Lower leg skin (tissue), 4 donors: ENCODE measurements around the gene RPS27L. TPM values are rescaled to one million over a fixed set of nuclear protein-coding genes. Genes with fewer than 3 reads are reported as not detected.

Experiments used
- DNase-seq, 2 donors: peaks; one replicate each; pipeline ENCODE4 v3.0.0-alpha.2; 2019; ENCODE audit warnings: low spot score in 2 of 2
- H3K4me3 ChIP-seq: fragments of 200-600 bp; sonication (generic); 2 replicates; pipeline ENCODE4 v1.5.1; 2017; ENCODE audit warnings: mild to moderate bottlenecking, low read depth; ENCODE audit not compliant: poor library complexity, severe bottlenecking
- CTCF ChIP-seq, 3 donors: fragments of 450-650 bp; IDR thresholded peaks; one replicate each; pipeline ENCODE4 v1.5.1; 2016; ENCODE audit warnings: antibody characterized with exemption in 3 of 3, mild to moderate bottlenecking in 3 of 3, moderate library complexity in 2 of 3
- POLR2A ChIP-seq, 2 donors: fragments of 450-650 bp; IDR thresholded peaks; one replicate each; pipeline ENCODE4 v1.6.1; 2016 to 2017; ENCODE audit warnings: antibody characterized with exemption in 2 of 2, mild to moderate bottlenecking in 1 of 2, moderate library complexity in 1 of 2
- WGBS, 2 donors: methylation state at CpG; one replicate each; pipeline ENCODE4 v1.1.5; 2018; 5-methylcytosine and 5-hydroxymethylcytosine counted together
- intact Hi-C: fragments of 100-400 bp; cut with DNase I; formaldehyde crosslinking; loops from one replicate; pipeline ENCODE4 v1.15.0; 2023; ENCODE audit warnings: low total_unique reads
- total RNA-seq, 4 donors: library from RNA; depleted of rRNA; stranded (reverse); fragments of >200 nt; gene quantifications; one replicate each; pipeline ENCODE4 v1.1.0, GENCODE V29; 2016

RPS27L gene
- total RNA-seq, 4 donors from 2014 or later: 39.6 to 64.9 (median 55.8) TPM

GRCh38 chr15:63188926-63189871 lies 31.9 kb upstream of the RPS27L start, which contains the start of gene RAB8B:
Gene RAB8B (plus strand): TSS chr15:63189606. CDS start chr15:63189625, 19 bp downstream.
- DNase-seq: peak; percentile 98 to 100
- intact Hi-C loops: no loop called here
- TF ChIP-seq POLR2A (IDR thresholded peaks at IDR 0.05) (peak in 1 of 2 donors; percentile 75), CTCF (IDR thresholded peaks at IDR 0.05) (no peak)
- H3K4me3 ChIP-seq: peak within 1 kb of the TSS; percentile 100
- WGBS, 2 donors: 1% methylated on average over 44 to 70 of the region's 77 CpGs

GRCh38 chr15:63188247-63188925 lies 31.1 kb upstream of the RPS27L start:
- intact Hi-C loops: no loop called here
- DNase-seq: no peak

GRCh38 chr15:63187589-63188226 lies 30.4 kb upstream of the RPS27L start:
- TF ChIP-seq POLR2A (IDR thresholded peaks at IDR 0.05) (no peak), CTCF (IDR thresholded peaks at IDR 0.05) (no peak)
- H3K4me3 ChIP-seq: no peak overlapping the region
- intact Hi-C loops: no loop called here
- 79 to 81% methylated on average over 5 of the region's 5 CpGs for WGBS, 2 donors
- no peak for DNase-seq

More at GRCh38 chr15:63188247-63188925, 31.1 kb upstream of the RPS27L start:
- 42 to 46% methylated on average over 10 of the region's 10 CpGs for WGBS, 2 donors
- H3K4me3 ChIP-seq: peak overlapping the region; percentile 33
- TF ChIP-seq POLR2A (IDR thresholded peaks at IDR 0.05) (no peak), CTCF (IDR thresholded peaks at IDR 0.05) (no peak)

GRCh38 chr15:63186065-63186464 lies 28.8 kb upstream of the RPS27L start:
- TF ChIP-seq POLR2A (IDR thresholded peaks at IDR 0.05): no peak
- TF ChIP-seq CTCF (IDR thresholded peaks at IDR 0.05): no peak
- H3K4me3 ChIP-seq: no peak overlapping the region
- intact Hi-C loops: no loop called here
- no peak for DNase-seq
- WGBS, 2 donors: 44 to 51% methylated on average over 2 of the region's 2 CpGs

- 66 to 67% methylated on average over 2 of the region's 2 CpGs for WGBS, 2 donors
- H3K4me3 ChIP-seq: no peak overlapping the region
- no peak for DNase-seq
- TF ChIP-seq POLR2A (IDR thresholded peaks at IDR 0.05) (no peak), CTCF (IDR thresholded peaks at IDR 0.05) (no peak)
- intact Hi-C loops: no loop called here
These were observed 27.9 kb upstream of the RPS27L start for GRCh38 chr15:63185206-63185605.
